Activated naive CD4-positive, alpha-beta T cell treated with anti-CD3 and anti-CD28 coated beads, Interleukin-2, amount 10 ng/mL, durations not matched to agents 7 days and 5 days (primary cell): ENCODE data around the gene SIK2.

ENCODE experiments used
- CTCF ChIA-PET: fragments of 350-600 bp; sonication (Branson Sonifier 250); formaldehyde crosslinking; loops from one replicate; lab custom pipeline; 2021; ENCODE audit warnings: antibody characterized with exemption; lab: Charles Lee
- DNase-seq: peaks from one replicate; pipeline ENCODE4 v3.0.0-alpha.2; 2020
- H3K27ac Mint-ChIP-seq: one replicate; pipeline ENCODE4 v1.8.0; 2021; ENCODE audit warnings: mild to moderate bottlenecking, moderate library complexity, mixed read lengths
- H3K27me3 Mint-ChIP-seq: one replicate; pipeline ENCODE4 v1.8.0; 2021; ENCODE audit warnings: mild to moderate bottlenecking, mixed read lengths
- H3K36me3 Mint-ChIP-seq: one replicate; pipeline ENCODE4 v1.8.0; 2021; ENCODE audit warnings: mixed read lengths
- H3K4me1 Mint-ChIP-seq: one replicate; pipeline ENCODE4 v1.8.0; 2021; ENCODE audit warnings: mixed read lengths
- H3K4me3 Mint-ChIP-seq: one replicate; pipeline ENCODE4 v1.8.0; 2021; ENCODE audit warnings: mild to moderate bottlenecking, moderate library complexity, mixed read lengths
- H3K9me3 Mint-ChIP-seq: one replicate; pipeline ENCODE4 v1.8.0; 2021; ENCODE audit warnings: mixed read lengths

SIK2 gene

DNA sequence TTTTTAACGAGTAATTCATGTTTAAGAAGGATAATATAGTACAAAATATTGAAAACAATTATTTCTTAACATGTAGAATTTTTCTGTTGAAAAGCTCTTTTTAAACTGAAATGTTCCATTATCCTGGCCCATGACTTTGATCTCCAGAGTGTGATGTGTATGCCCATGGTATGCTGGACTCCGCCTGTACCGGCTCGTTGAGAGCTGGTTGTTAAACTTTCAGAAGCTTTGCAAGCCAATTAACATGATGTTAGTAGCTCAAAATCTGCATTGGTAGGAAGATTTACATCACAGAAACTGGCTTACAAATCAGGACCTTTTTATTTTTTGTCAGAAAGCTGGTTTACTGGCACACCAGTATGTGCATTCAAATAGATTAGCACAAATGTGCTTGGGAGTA is 15.0 kb downstream of the SIK2 start:
- Mint-ChIP-seq H3K4me1 (no peaks in the 10 kb centered on the region), H3K9me3 (no peaks in the 10 kb centered on the region), H3K4me3 (no peak overlapping the region), H3K36me3 (peaks cover 10% of the 10 kb centered on the region), H3K27ac (no peak overlapping the region), H3K27me3 (no peaks in the 10 kb centered on the region)
- CTCF ChIA-PET: interaction anchor here (1.7 to 2.4 kb wide), 2 partner anchors 13 to 160 kb away, joined by 3 to 9 read pairs; no protein-coding TSS in a partner anchor
- DNase-seq: no peak

DNA sequence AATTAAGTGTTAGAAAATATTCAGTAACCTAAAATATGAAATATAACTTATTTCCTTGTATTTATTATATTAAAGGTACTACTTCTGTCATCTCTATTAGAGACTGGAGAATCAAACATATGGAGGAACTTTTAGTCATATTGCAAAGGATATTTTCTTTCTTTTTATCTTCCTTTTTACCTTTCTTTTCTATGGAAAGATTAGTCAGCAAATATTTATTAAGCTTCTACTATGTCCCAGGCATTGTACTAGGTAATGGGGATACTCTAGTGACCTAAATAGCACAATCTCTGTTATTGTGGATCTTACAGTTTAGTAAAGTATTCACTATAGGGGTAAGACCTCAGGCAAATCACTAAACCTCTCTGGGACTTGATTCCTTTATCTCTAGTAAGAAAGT is 18.3 kb downstream of the SIK2 start:
- CTCF ChIA-PET: no interaction called here

DNA sequence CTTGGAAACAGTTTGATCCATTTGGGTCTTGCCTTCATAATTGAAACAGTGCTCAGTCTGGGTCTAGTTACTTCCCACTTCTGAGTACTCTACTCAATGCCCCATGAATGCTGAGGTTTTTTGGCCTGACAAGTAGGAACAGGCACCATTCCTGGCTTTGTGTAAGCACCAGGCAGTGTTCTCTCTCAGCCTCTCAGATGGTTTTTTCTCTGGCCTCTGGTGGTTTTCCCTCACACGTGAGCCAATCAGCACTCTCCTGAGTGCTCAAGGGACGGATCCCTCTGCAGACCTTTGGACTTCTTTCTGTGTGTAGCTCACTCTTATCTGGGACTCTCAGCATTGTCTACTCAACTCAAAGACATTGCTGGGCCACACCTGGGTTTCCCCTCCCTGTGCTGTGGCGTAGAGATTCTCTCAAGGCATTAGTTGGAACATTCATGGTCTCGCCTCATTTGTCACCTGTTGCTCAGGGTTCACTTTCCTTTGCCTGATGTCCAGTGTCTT is 21.3 kb downstream of the SIK2 start:
- H3K27ac Mint-ChIP-seq: no peak overlapping the region
- peaks cover 33% of the 10 kb centered on the region for H3K36me3 Mint-ChIP-seq
- H3K4me3 Mint-ChIP-seq: no peak overlapping the region
- H3K9me3 Mint-ChIP-seq: peaks cover 4% of the 10 kb centered on the region
- CTCF ChIA-PET: no interaction called here
- H3K27me3 Mint-ChIP-seq: no peaks in the 10 kb centered on the region
- H3K4me1 Mint-ChIP-seq: no peaks in the 10 kb centered on the region
- no peak for DNase-seq

More for the DNA sequence above, 18.3 kb downstream of the SIK2 start:
- no peak overlapping the region for H3K27ac Mint-ChIP-seq
- H3K4me1 Mint-ChIP-seq: no peaks in the 10 kb centered on the region
- H3K4me3 Mint-ChIP-seq: no peak overlapping the region
- H3K36me3 Mint-ChIP-seq: peaks cover 38% of the 10 kb centered on the region
- DNase-seq: no peak
- H3K9me3 Mint-ChIP-seq: peaks cover 4% of the 10 kb centered on the region
- H3K27me3 Mint-ChIP-seq: no peaks in the 10 kb centered on the region

DNA sequence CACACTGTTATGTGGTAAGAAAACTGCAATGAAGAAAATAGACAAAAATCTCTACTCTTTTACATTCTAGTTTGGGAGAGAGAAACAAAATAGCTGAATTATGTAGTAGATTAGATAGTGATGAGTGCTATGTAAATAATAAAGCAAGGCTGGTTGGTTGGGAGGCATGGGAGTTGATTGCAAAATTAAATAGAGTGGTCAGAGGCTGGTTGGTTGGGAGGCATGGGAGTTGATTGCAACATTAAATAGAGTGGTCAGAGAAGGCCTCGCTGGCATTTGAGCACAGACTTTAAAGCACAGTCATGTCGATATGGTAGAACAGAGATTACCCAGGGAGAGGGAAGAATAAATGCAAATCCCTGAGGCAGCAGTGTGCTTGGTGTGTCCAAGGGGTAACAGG is 22.4 kb downstream of the SIK2 start:
- H3K27ac Mint-ChIP-seq: no peak overlapping the region
- DNase-seq: no peak
- CTCF ChIA-PET: interaction anchor here (1.0 kb wide), 1 partner anchor 20 kb away, joined by 3 read pairs; no protein-coding TSS in a partner anchor
- no peaks in the 10 kb centered on the region for H3K4me1 Mint-ChIP-seq
- H3K36me3 Mint-ChIP-seq: peaks cover 40% of the 10 kb centered on the region
- H3K4me3 Mint-ChIP-seq: no peak overlapping the region
- no peaks in the 10 kb centered on the region for H3K27me3 Mint-ChIP-seq
- peaks cover 4% of the 10 kb centered on the region for H3K9me3 Mint-ChIP-seq

DNA sequence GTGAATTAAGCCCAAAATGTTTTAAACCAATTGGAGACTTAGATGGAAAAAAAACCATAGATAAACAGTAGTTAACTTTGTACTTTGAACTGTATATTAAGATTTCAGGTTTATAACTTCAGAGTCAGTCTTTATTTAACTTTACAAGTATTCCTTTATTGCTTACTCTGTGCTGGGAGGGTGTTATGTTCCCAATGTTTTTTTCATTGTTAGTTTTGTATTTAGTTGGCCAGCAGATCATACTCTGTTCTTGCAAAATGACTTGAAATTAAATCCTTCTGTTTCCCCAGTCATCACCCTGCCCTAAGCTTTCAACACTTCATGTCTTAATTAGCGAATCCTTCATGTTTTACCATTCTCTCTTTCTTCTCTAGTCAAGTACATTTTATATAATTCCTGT is 25.3 kb downstream of the SIK2 start:
- Mint-ChIP-seq H3K9me3 (peaks cover 2% of the 10 kb centered on the region), H3K36me3 (peaks cover 35% of the 10 kb centered on the region), H3K4me3 (no peak overlapping the region), H3K27ac (no peak overlapping the region), H3K4me1 (no peaks in the 10 kb centered on the region), H3K27me3 (no peaks in the 10 kb centered on the region)
- CTCF ChIA-PET: no interaction called here
- DNase-seq: no peak

DNA sequence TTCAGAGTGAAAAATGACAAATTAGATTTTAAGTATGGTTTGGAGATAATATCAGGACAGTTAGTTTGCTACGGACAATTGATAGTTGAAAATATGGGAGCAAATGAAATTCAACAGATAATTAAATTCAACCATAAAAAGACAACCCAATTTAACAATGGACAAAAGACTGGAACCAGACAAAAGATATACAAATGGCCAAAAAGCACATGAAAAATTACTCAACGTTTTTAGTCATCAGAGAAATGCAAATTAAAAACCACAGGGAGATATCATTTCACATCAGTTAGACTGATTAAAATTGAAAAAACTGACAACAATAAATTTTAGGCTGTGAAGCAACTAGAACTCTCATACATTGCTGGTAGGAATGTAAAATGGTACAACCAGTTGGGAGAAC is 27.2 kb downstream of the SIK2 start:
- CTCF ChIA-PET: no interaction called here
- Mint-ChIP-seq H3K27me3 (no peaks in the 10 kb centered on the region), H3K4me3 (no peak overlapping the region), H3K9me3 (no peaks in the 10 kb centered on the region), H3K4me1 (peaks cover 12% of the 10 kb centered on the region), H3K27ac (no peak overlapping the region), H3K36me3 (peaks cover 18% of the 10 kb centered on the region)
- no peak for DNase-seq

DNA sequence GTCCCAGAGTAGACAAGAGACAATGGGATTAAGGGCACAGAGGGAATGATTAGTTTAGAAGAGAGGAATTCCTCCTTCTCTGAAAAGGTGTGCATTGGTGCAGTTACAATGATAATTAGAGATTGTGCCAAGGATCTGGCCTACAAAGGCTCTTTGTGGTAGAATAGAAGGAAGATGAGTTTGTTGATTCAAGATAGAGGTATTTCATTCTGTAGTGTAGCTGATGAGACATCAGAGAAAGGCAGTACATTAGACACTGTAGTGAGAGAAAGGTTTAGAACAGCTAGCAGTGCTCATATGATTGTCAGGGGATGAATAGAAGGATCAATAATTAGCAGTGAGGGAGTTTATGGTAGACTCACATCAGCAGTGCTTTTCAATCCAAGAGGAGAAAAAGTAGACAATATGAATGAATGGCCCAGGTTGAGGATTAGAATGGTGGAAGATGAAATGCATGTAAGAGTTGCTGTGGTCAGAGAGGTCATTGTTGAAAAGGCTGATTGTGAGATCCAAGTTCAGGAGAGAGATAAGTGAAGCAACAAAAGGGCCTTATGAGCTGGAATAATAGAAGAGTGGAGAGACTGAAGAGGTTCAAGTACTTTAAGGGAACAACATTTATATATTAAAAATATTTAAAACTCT is 28.9 kb downstream of the SIK2 start:
- Mint-ChIP-seq H3K4me1 (peaks cover 23% of the 10 kb centered on the region), H3K9me3 (no peaks in the 10 kb centered on the region), H3K27me3 (no peaks in the 10 kb centered on the region), H3K36me3 (peaks cover 12% of the 10 kb centered on the region), H3K27ac (no peak overlapping the region), H3K4me3 (no peak overlapping the region)
- CTCF ChIA-PET: no interaction called here
- no peak for DNase-seq

DNA sequence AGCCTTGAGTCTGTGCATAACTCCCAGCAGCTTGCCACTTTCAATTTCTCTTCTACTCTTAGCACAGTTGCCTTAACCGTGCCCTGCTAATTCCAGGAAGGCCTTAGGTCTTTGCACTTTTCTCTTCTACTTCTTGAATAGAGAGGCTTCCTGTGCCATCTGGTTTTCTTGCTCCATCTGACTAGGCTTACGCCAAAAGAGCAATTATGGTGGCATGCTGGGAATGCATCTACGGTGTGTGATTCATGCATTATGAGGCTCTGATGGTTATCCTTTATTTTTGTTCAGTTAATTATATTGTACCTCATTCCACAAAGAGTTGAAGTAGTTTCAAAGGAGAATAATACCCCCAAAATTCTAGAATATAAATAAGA is 29.4 kb downstream of the SIK2 start:
- peak; percentile 24 for DNase-seq

DNA sequence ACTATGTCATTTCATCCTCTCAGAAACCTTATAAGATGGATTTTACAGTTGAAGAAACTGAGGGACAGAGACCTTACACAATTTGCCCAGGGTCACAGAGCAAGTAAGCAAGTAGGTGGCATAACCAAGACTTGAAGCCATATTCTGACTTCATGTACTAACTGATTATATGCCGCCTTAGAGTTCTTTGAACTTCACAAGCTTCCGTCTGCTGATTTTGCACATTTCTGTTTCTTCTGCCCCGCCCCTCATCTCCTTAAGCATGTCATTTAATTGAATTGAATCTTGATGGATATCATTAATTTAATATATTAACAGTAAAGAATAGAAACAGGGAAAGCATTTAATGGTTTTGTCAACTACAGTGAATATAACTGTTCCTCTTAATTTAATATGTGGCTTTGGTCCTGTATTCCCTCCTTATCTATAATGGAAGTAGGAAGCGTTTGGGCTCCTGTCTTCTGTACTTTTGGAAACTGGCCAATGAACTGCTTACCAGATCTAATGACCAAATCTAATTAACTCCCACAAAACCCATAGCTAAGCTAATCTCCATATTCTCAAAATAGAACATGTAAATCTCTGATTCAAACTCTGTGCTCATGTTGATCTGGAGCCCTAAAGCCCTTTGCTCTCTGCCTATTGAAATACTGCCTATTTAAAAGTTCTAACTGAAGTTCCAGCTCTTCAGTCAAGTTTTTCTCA is 30.4 kb downstream of the SIK2 start:
- Mint-ChIP-seq H3K27ac (no peak overlapping the region), H3K4me1 (peaks cover 25% of the 10 kb centered on the region), H3K36me3 (peaks cover 18% of the 10 kb centered on the region), H3K27me3 (no peaks in the 10 kb centered on the region), H3K9me3 (no peaks in the 10 kb centered on the region), H3K4me3 (no peak overlapping the region)
- CTCF ChIA-PET: no interaction called here
- DNase-seq: no peak

More for the DNA sequence above, 29.4 kb downstream of the SIK2 start:
- Mint-ChIP-seq H3K27ac (no peak overlapping the region), H3K27me3 (no peaks in the 10 kb centered on the region), H3K4me3 (no peak overlapping the region), H3K9me3 (no peaks in the 10 kb centered on the region), H3K4me1 (peaks cover 25% of the 10 kb centered on the region), H3K36me3 (peaks cover 16% of the 10 kb centered on the region)
- CTCF ChIA-PET: no interaction called here

DNA sequence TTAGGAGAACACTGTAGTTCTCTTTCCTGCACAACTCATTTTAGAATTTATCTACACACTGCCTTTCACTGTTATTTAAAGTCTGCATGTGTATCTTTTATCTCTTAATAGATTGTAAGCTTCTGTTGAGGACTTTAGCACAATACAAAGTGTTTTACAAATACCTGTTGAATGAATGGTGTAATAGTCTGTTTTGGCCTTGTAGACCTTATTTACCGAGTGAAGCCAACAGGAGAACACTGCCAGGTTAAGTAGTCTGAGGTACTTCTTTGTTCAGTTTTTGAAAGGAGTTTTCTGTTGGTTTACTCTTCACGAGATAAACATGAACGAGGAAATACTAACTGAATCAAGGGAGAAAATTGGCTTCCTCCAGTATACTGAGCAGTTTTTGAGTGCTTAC is 31.0 kb downstream of the SIK2 start:
- Mint-ChIP-seq H3K4me3 (no peak overlapping the region), H3K4me1 (peaks cover 25% of the 10 kb centered on the region), H3K9me3 (no peaks in the 10 kb centered on the region), H3K36me3 (peaks cover 22% of the 10 kb centered on the region), H3K27me3 (no peaks in the 10 kb centered on the region), H3K27ac (no peak overlapping the region)
- no peak for DNase-seq
- CTCF ChIA-PET: no interaction called here

DNA sequence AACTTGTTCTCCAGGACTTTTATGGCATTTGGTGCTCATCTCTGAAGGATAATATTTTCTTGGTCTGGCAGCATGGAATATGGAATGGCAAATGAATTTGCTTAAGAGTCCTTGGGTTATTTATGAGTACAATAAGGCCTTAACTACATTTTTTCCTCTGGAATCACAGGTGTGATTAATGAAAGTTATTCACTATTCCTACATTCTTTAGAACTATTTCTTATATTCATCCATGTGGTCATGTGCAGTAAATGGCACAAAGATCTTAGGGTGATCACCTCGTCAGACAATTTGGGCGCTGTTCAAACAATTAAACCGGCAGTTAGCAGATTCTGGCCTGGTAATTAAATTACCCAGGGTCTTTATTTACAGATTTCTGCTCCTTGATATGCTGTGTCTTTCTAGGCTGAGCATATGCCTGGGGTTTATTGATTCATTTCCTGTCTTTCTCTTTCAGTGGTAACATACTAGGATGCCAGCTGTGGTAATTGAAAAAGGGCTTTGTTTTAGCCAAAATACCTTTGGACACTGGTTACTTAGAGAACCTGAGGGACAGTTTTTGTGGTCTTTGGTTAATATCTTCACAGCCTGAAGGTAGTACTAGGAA is 31.6 kb downstream of the SIK2 start:
- Mint-ChIP-seq H3K4me3 (no peak overlapping the region), H3K9me3 (no peaks in the 10 kb centered on the region), H3K27ac (no peak overlapping the region), H3K27me3 (no peaks in the 10 kb centered on the region), H3K36me3 (peaks cover 21% of the 10 kb centered on the region), H3K4me1 (peaks cover 27% of the 10 kb centered on the region)
- CTCF ChIA-PET: no interaction called here
- no peak for DNase-seq

DNA sequence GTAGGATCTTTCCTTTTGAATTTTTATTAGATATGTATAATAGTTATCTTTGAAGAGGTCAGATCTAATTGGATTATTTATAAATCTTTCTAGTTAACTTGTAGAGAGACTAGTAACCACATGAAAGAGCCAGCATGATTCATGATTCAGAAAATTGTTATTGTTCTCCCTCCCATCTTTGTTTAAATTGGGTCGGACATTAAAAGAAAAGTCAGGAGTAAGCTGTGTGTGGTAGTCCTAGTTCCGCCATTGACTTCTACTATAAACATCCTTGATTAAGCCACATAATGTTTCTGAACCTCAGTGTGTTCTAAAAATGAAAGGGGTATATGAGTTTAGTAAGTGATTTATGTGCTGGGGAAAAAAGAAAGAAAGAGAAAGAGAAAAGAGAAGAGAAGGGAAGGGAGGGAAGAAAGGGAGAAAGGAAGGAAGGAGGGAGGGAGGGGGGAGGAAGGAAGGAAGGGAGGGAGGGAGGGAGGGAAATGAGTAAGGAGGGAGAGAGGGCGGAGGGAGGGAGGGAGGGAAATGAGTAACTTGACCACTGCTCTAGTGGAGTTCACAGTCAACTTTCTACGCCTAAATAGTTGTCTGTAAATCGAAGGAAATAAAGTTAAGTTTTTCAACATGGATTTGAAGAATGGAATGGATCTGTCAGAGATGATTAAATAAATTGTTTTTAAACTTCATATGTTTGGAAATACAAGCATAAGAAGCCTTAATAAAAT is 32.9 kb downstream of the SIK2 start:
- no peak for DNase-seq
- no peak overlapping the region for H3K4me3 Mint-ChIP-seq
- peaks cover 17% of the 10 kb centered on the region for H3K36me3 Mint-ChIP-seq
- no peaks in the 10 kb centered on the region for H3K9me3 Mint-ChIP-seq
- no peak overlapping the region for H3K27ac Mint-ChIP-seq
- no peaks in the 10 kb centered on the region for H3K27me3 Mint-ChIP-seq
- CTCF ChIA-PET: no interaction called here
- peaks cover 27% of the 10 kb centered on the region for H3K4me1 Mint-ChIP-seq

DNA sequence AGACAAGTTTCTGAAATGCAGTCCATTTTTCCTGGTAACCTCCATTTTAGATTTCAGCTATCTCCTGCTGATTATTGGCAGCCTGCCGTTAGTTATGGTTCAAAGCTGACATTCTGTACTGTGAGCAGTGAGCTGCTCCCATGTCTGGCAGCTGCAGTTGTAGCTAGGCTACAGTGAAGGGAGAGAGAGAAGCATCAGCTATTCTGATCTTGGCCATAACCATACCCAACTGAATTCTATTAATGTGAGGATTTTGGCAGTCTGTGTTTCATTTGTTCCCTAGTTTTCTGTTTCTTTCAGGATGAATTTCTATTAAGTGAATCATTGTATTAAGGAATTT is 33.4 kb downstream of the SIK2 start:
- DNase-seq: no peak
- CTCF ChIA-PET: no interaction called here
- H3K4me3 Mint-ChIP-seq: no peak overlapping the region
- peaks cover 27% of the 10 kb centered on the region for H3K4me1 Mint-ChIP-seq
- peaks cover 17% of the 10 kb centered on the region for H3K36me3 Mint-ChIP-seq
- no peak overlapping the region for H3K27ac Mint-ChIP-seq
- no peaks in the 10 kb centered on the region for H3K27me3 Mint-ChIP-seq
- H3K9me3 Mint-ChIP-seq: no peaks in the 10 kb centered on the region

DNA sequence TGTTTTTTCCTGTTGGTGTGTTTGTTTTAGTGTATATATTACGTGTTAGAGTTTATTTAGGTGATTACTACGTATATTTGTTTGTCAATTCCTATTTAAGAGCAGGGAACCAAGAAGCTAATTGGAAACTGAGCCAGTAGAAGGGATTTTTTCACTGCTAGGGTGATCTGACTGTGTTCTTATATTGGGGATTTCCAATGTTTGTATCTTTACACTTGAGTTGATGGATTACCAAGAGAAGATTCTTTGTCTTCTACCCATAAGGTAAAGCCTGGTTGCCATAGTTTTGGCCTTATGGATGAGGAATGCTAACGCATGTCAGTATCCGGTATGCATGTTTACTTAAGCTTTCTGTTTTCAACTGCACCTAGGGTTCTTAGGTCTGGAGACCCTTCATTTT is 35.6 kb downstream of the SIK2 start:
- Mint-ChIP-seq H3K9me3 (no peaks in the 10 kb centered on the region), H3K4me1 (peaks cover 27% of the 10 kb centered on the region), H3K4me3 (no peak overlapping the region), H3K27ac (no peak overlapping the region), H3K27me3 (no peaks in the 10 kb centered on the region), H3K36me3 (peaks cover 21% of the 10 kb centered on the region)
- no peak for DNase-seq
- CTCF ChIA-PET: interaction anchor here (1.2 kb wide), 1 partner anchor 34 kb away, joined by 3 read pairs; no protein-coding TSS in a partner anchor
